Ascending aorta (tissue), 2 donors: ENCODE results near the gene TGFA. TPM values are rescaled to one million over a fixed set of nuclear protein-coding genes. Genes with fewer than 3 reads are reported as not detected.

Experiments
- DNase-seq, 2 donors: peaks; one replicate each; pipeline ENCODE4 v3.0.0-alpha.2; 2019; ENCODE audit warnings: low spot score in 2 of 2
- H3K27ac ChIP-seq, 2 donors: fragments of 200-600 bp; sonication (generic); one replicate each; pipeline ENCODE4 v1.5.1; 2016 to 2017; ENCODE audit warnings: mild to moderate bottlenecking in 1 of 2
- H3K27me3 ChIP-seq: fragments of 200-600 bp; sonication (generic); one replicate; pipeline ENCODE4 v1.5.1; 2017
- H3K36me3 ChIP-seq, 2 donors: fragments of 200-600 bp; sonication (generic); one replicate each; pipeline ENCODE4 v1.5.1; 2016
- H3K4me1 ChIP-seq, 2 donors: fragments of 200-600 bp; sonication (generic); one replicate each; pipeline ENCODE4 v1.5.1; 2016 to 2017; ENCODE audit warnings: mild to moderate bottlenecking in 1 of 2
- H3K4me3 ChIP-seq, 2 donors: fragments of 200-600 bp; sonication (generic); one replicate each; pipeline ENCODE4 v1.5.1; 2016 to 2017; ENCODE audit warnings: mild to moderate bottlenecking in 1 of 2
- H3K9me3 ChIP-seq, 2 donors: fragments of 200-600 bp; sonication (generic); one replicate each; pipeline ENCODE4 v1.5.1; 2016
- intact Hi-C: fragments of 100-400 bp; cut with DNase I; formaldehyde crosslinking; loops from one replicate; pipeline ENCODE4 v1.15.1; 2023
- total RNA-seq: library from RNA; depleted of rRNA; stranded (reverse); fragments of >200 nt; gene quantifications from one replicate; pipeline ENCODE4 v1.1.0, GENCODE V29; 2016
- TF ChIP-seq, protein P1 (sequence below), 3 experiments: fragments of 200-600 bp in 2 of 3; fragments of 450-650 bp in 1 of 3; sonication (generic) in 2 of 3; IDR thresholded peaks; one replicate each; pipeline ENCODE4 v1.5.1; 2016 to 2019; ENCODE audit warnings: antibody characterized with exemption in 3 of 3, mild to moderate bottlenecking in 1 of 3, moderate library complexity in 1 of 3

Gene TGFA
- total RNA-seq, 1 donor from 2014 or later = 1.8 TPM

- TF ChIP-seq, protein P1, sequence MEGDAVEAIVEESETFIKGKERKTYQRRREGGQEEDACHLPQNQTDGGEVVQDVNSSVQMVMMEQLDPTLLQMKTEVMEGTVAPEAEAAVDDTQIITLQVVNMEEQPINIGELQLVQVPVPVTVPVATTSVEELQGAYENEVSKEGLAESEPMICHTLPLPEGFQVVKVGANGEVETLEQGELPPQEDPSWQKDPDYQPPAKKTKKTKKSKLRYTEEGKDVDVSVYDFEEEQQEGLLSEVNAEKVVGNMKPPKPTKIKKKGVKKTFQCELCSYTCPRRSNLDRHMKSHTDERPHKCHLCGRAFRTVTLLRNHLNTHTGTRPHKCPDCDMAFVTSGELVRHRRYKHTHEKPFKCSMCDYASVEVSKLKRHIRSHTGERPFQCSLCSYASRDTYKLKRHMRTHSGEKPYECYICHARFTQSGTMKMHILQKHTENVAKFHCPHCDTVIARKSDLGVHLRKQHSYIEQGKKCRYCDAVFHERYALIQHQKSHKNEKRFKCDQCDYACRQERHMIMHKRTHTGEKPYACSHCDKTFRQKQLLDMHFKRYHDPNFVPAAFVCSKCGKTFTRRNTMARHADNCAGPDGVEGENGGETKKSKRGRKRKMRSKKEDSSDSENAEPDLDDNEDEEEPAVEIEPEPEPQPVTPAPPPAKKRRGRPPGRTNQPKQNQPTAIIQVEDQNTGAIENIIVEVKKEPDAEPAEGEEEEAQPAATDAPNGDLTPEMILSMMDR (IDR thresholded peaks at IDR 0.05) = no peak
- Histone ChIP-seq H3K36me3 (no peaks in the 10 kb centered on the region), H3K4me3 (no peak overlapping the region), H3K9me3 (no peaks in the 10 kb centered on the region), H3K27ac (no peak overlapping the region), H3K4me1 (no peaks in the 10 kb centered on the region), H3K27me3 (no peaks in the 10 kb centered on the region)
- no peak for DNase-seq
- intact Hi-C loops = no loop called here
Observed at GRCh38 chr2:70498054-70498453, 55.6 kb downstream of the TGFA start.

DNA sequence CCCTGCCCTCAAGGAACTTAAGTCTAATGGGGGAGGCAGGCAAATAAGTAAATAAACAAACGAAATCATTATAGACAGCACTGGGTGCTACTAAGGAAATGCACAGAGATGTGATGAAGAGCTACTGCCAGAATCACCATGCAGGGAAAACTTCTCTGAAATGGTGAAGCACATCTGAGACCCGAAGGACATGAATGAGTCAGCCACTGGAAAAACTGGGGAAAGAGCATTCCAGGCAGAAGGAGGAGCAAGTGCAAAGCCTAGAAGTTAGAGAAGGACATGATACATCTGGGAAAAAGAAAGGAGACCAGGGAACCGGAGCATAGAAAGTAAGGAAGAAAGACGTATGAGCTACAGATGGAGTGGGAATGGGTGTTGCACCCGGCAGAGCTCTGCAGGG, 56.8 kb downstream of the TGFA start:
- TF ChIP-seq, protein P1 (IDR thresholded peaks at IDR 0.05) = no peak
- no peak overlapping the region for H3K4me3 ChIP-seq
- DNase-seq = no peak
- no peak overlapping the region for H3K27ac ChIP-seq
- intact Hi-C loops = no loop called here
- no peaks in the 10 kb centered on the region for H3K9me3 ChIP-seq
- H3K36me3 ChIP-seq = no peaks in the 10 kb centered on the region
- no peaks in the 10 kb centered on the region for H3K27me3 ChIP-seq
- no peaks in the 10 kb centered on the region for H3K4me1 ChIP-seq

DNA sequence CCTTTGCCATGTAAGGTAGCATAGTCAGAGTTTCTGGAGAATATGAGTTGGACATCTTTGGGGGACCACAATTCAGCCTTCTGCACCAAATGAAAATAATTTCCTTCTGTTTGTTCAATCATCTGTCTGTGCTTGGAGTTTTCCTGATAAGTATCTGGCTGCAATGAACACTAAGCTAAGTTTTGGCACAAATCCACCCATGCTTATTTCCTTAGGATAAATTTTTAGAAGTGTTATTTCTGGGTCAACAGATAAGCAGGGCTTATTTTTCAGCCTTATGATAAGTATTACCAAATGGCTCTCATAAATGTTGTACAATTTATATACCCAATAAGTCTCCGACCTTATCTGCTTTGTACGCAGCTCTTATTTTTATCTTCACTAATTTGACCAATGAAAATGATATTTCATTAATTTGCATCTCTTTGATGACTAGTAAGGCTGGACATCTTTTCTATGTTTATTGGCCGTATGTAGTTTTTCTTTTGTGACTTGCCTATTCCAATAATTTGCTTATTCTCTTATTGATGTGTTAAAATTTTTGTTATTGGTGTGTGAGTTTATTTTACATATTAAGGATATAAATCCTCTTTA, 59.2 kb downstream of the TGFA start:
- H3K4me1 ChIP-seq = no peaks in the 10 kb centered on the region
- TF ChIP-seq, protein P1 (IDR thresholded peaks at IDR 0.05) = no peak
- intact Hi-C loops = no loop called here
- H3K36me3 ChIP-seq = no peaks in the 10 kb centered on the region
- H3K9me3 ChIP-seq = no peaks in the 10 kb centered on the region
- DNase-seq = no peak
- no peak overlapping the region for H3K27ac ChIP-seq
- no peak overlapping the region for H3K4me3 ChIP-seq
- H3K27me3 ChIP-seq = no peaks in the 10 kb centered on the region

- H3K27me3 ChIP-seq = no peaks in the 10 kb centered on the region
- H3K9me3 ChIP-seq = no peaks in the 10 kb centered on the region
- H3K4me3 ChIP-seq = no peak overlapping the region
- H3K36me3 ChIP-seq = no peaks in the 10 kb centered on the region
- intact Hi-C loops = no loop called here
- H3K4me1 ChIP-seq = no peaks in the 10 kb centered on the region
- DNase-seq = no peak
- TF ChIP-seq, protein P1 (IDR thresholded peaks at IDR 0.05) = no peak
- H3K27ac ChIP-seq = no peak overlapping the region
Observed at GRCh38 chr2:70490381-70490780, 63.2 kb downstream of the TGFA start.

GRCh38 chr2:70489165-70489564, 64.5 kb downstream of the TGFA start:
- Histone ChIP-seq H3K27me3 (no peaks in the 10 kb centered on the region), H3K4me1 (no peaks in the 10 kb centered on the region), H3K27ac (no peak overlapping the region), H3K36me3 (no peaks in the 10 kb centered on the region), H3K4me3 (no peak overlapping the region), H3K9me3 (no peaks in the 10 kb centered on the region)
- intact Hi-C loops = no loop called here
- TF ChIP-seq, protein P1 (IDR thresholded peaks at IDR 0.05) = no peak
- DNase-seq = no peak

GRCh38 chr2:70484086-70484485, 69.5 kb downstream of the TGFA start:
- H3K4me1 ChIP-seq = no peaks in the 10 kb centered on the region
- H3K9me3 ChIP-seq = no peaks in the 10 kb centered on the region
- no peaks in the 10 kb centered on the region for H3K36me3 ChIP-seq
- no peak for DNase-seq
- TF ChIP-seq, protein P1 (IDR thresholded peaks at IDR 0.05) = no peak
- H3K4me3 ChIP-seq = no peak overlapping the region
- intact Hi-C loops = no loop called here
- no peak overlapping the region for H3K27ac ChIP-seq
- no peaks in the 10 kb centered on the region for H3K27me3 ChIP-seq
